ENCODE data around the gene GSK3B.

Gene GSK3B

GRCh38 chr3:119783255-119783654, 311.0 kb downstream of the GSK3B start:
- no peak for DNase-seq (ENCODE audit: low spot score)
- H3K27ac ChIP-seq = no peak overlapping the region
- no peak overlapping the region for H3K4me3 ChIP-seq
- no peak for TF ChIP-seq CTCF (IDR thresholded peaks at IDR 0.05)

- TF ChIP-seq CTCF (IDR thresholded peaks at IDR 0.05) = no peak
- no peak overlapping the region for H3K27ac ChIP-seq
- no peak overlapping the region for H3K4me3 ChIP-seq
- DNase-seq (ENCODE audit: low spot score) = no peak
Measured at GRCh38 chr3:119782460-119782859, 311.8 kb downstream of the GSK3B start.

- no peak for TF ChIP-seq CTCF (IDR thresholded peaks at IDR 0.05)
- DNase-seq (ENCODE audit: low spot score) = no peak
- no peak within 1 kb of the TSS for H3K27ac ChIP-seq
- H3K4me3 ChIP-seq = no peak within 1 kb of the TSS
Measured at GRCh38 chr3:119781330-119782198, 312.7 kb downstream of the GSK3B start, which contains the start of gene NR1I2. TSS of gene NR1I2 (plus strand) at chr3:119782101.

GRCh38 chr3:119779731-119780383, 314.4 kb downstream of the GSK3B start:
- no peak for TF ChIP-seq CTCF (IDR thresholded peaks at IDR 0.05)
- DNase-seq (ENCODE audit: low spot score) = no peak
- H3K4me3 ChIP-seq = no peak overlapping the region
- H3K27ac ChIP-seq = no peak overlapping the region

- H3K4me3 ChIP-seq = no peak overlapping the region
- no peak for DNase-seq (ENCODE audit: low spot score)
- H3K27ac ChIP-seq = no peak overlapping the region
- TF ChIP-seq CTCF (IDR thresholded peaks at IDR 0.05) = no peak
Measured at GRCh38 chr3:119778811-119779210, 315.4 kb downstream of the GSK3B start.

- no peak overlapping the region for H3K4me3 ChIP-seq
- DNase-seq (ENCODE audit: low spot score) = no peak
- TF ChIP-seq CTCF (IDR thresholded peaks at IDR 0.05) = no peak
- H3K27ac ChIP-seq = no peak overlapping the region
Measured at GRCh38 chr3:119778176-119778575, 316.1 kb downstream of the GSK3B start.

Data from coronary artery (tissue), 2 donors.